ENCODE results near the gene IGFL1.

DNA sequence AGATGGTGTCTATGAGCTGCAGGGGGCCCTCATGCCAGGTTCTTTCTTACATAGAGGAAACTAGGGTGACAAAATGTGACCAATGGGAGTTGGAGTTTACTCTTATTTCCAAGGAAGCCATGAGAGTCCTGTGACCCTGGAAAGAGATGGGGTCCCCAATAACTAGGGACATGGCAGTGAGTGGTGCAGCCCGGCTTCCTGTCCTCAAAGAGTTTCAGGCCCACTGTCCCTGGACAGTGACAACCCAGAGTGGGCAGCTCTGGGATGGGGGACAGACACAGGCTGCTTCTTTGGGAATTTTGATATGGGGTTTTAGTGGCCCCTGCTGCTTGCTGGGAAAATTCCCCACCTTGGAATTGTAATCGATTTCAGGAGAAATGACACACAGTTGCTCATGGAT is 8.4 kb upstream of the IGFL1 start:
- TF ChIP-seq, protein P1, sequence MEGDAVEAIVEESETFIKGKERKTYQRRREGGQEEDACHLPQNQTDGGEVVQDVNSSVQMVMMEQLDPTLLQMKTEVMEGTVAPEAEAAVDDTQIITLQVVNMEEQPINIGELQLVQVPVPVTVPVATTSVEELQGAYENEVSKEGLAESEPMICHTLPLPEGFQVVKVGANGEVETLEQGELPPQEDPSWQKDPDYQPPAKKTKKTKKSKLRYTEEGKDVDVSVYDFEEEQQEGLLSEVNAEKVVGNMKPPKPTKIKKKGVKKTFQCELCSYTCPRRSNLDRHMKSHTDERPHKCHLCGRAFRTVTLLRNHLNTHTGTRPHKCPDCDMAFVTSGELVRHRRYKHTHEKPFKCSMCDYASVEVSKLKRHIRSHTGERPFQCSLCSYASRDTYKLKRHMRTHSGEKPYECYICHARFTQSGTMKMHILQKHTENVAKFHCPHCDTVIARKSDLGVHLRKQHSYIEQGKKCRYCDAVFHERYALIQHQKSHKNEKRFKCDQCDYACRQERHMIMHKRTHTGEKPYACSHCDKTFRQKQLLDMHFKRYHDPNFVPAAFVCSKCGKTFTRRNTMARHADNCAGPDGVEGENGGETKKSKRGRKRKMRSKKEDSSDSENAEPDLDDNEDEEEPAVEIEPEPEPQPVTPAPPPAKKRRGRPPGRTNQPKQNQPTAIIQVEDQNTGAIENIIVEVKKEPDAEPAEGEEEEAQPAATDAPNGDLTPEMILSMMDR (IDR thresholded peaks at IDR 0.05), result no peak
- no peak for TF ChIP-seq POLR2A (IDR thresholded peaks at IDR 0.05)
